GM21737 (cell line): ENCODE measurements around the gene TAAR6.
"Not testable (repeated sequence)": the region's sequence is repeated elsewhere in the genome, so short reads cannot be mapped to it uniquely, and the experiment has no call there.

Source experiments
- ATAC-seq: cut with Tn5 transposase; IDR thresholded peaks from one replicate; pipeline ENCODE4 v1.9.1; 2021; ENCODE audit warnings: mild to moderate bottlenecking, moderate library complexity; ENCODE audit not compliant: unreplicated experiment

TAAR6 gene

GRCh38 chr6:132570221-132570777 lies at the start of gene TAAR6:
TAAR6 (plus strand) TSS chr6:132570322; CDS start chr6:132570322, 0 bp downstream.
- ATAC-seq = no peak

GRCh38 chr6:132520953-132521352 lies 49.2 kb upstream of the TAAR6 start:
- no peak for ATAC-seq

GRCh38 chr6:132524646-132525045 lies 45.5 kb upstream of the TAAR6 start:
- no peak for ATAC-seq

GRCh38 chr6:132525866-132526265 lies 44.3 kb upstream of the TAAR6 start:
- no peak for ATAC-seq

- no peak for ATAC-seq
These were observed 43.7 kb upstream of the TAAR6 start for GRCh38 chr6:132526461-132526860.

- ATAC-seq = no peak
These were observed 42.3 kb upstream of the TAAR6 start for GRCh38 chr6:132527791-132528190.

- peak; percentile 60 for ATAC-seq
These were observed 39.7 kb upstream of the TAAR6 start for GRCh38 chr6:132530293-132530974.

- not testable (repeated sequence) for ATAC-seq
These were observed 35.6 kb upstream of the TAAR6 start for GRCh38 chr6:132534546-132534945.

- ATAC-seq = no peak
These were observed 33.0 kb upstream of the TAAR6 start for GRCh38 chr6:132537145-132537544.

- no peak for ATAC-seq
These were observed 32.1 kb upstream of the TAAR6 start, which contains the start of gene TAAR9 for GRCh38 chr6:132537977-132538376. TAAR9 (plus strand) TSS chr6:132538277; CDS start chr6:132538290, 13 bp downstream.

GRCh38 chr6:132544826-132545225 lies 25.3 kb upstream of the TAAR6 start:
- ATAC-seq = no peak

- no peak for ATAC-seq
These were observed 21.2 kb upstream of the TAAR6 start for GRCh38 chr6:132548746-132549463.

GRCh38 chr6:132551214-132551613 lies 18.9 kb upstream of the TAAR6 start:
- ATAC-seq = no peak

GRCh38 chr6:132552372-132552771 lies 17.8 kb upstream of the TAAR6 start, which contains the start of gene TAAR8:
TAAR8 (plus strand) TSS chr6:132552672; CDS start chr6:132552693, 21 bp downstream.
- ATAC-seq = no peak

GRCh38 chr6:132560087-132560486 lies 10.0 kb upstream of the TAAR6 start:
- ATAC-seq = not testable (repeated sequence)

GRCh38 chr6:132566404-132566803 lies 3.7 kb upstream of the TAAR6 start:
- no peak for ATAC-seq

GRCh38 chr6:132567566-132567965 lies 2.6 kb upstream of the TAAR6 start:
- no peak for ATAC-seq

GRCh38 chr6:132568611-132569010 lies 1.5 kb upstream of the TAAR6 start:
- ATAC-seq = no peak

GRCh38 chr6:132569170-132569569 lies 952 bp upstream of the TAAR6 start:
- ATAC-seq = no peak

- ATAC-seq = no peak
These were observed 1.7 kb downstream of the TAAR6 start for GRCh38 chr6:132571774-132572173.

GRCh38 chr6:132584698-132585097 lies 14.6 kb downstream of the TAAR6 start:
- no peak for ATAC-seq

GRCh38 chr6:132587424-132587823 lies 17.3 kb downstream of the TAAR6 start:
- no peak for ATAC-seq
